ENCODE results near the gene FLVCR1.
"Not testable (repeated sequence)": the region's sequence is repeated elsewhere in the genome, so short reads cannot be mapped to it uniquely, and the experiment has no call there.

The FLVCR1 gene

GRCh38 chr1:212856755-212857154, 1.3 kb upstream of the FLVCR1 start:
- DNase-seq = no peak
- in situ Hi-C loops (cut with HindIII; ENCODE audit: low pct_ligation_motif_present, low pct_unique_long_range_greater_than_20kb, low sequenced_read_pairs) = no loop called here

GRCh38 chr1:212858461-212859265, 588 bp downstream of the FLVCR1 start:
- peak; percentile 35 for DNase-seq
- in situ Hi-C loops (cut with HindIII; ENCODE audit: low pct_ligation_motif_present, low pct_unique_long_range_greater_than_20kb, low sequenced_read_pairs) = no loop called here

DNA sequence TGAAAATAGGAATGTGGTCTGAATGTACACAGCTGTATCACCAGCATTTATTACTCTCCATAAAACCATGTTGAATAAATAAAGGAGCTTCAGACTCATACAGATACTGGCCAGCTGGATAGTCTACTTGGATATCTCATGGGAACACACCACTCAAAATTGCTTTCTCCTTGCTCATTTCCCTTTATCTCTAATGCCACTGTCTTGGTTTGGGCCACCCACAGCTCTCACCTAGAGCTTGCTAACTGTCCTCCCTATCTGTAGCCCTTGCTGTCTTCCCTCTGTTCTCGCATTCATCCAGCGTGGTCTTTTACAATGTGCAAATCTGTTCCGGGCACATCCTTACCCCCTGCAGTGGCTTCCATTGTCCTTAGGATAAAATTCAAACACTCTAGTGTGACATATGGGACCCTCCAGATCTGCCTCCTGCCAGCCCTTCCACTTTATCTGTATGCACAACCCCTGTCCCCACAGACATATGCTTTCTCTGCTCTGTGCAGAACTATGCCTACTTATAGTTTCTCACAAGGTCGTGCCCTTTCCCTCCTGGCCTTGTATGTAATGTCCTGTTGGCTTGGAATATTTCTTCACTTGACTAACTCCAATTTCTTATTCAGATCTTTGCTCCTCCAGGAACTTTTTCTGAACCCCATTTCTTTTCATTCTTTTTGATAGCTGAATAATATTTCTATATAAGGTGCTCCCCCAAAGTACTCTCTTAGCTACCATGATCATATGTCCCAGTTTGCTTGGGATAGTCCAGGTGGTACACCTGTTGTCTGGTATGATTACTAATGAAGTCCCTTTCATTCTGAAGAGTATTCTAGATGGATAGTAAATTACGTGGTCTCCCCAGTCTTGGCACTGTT, 2.9 kb downstream of the FLVCR1 start:
- DNase-seq = no peak
- in situ Hi-C loops (cut with HindIII; ENCODE audit: low pct_ligation_motif_present, low pct_unique_long_range_greater_than_20kb, low sequenced_read_pairs) = no loop called here

DNA sequence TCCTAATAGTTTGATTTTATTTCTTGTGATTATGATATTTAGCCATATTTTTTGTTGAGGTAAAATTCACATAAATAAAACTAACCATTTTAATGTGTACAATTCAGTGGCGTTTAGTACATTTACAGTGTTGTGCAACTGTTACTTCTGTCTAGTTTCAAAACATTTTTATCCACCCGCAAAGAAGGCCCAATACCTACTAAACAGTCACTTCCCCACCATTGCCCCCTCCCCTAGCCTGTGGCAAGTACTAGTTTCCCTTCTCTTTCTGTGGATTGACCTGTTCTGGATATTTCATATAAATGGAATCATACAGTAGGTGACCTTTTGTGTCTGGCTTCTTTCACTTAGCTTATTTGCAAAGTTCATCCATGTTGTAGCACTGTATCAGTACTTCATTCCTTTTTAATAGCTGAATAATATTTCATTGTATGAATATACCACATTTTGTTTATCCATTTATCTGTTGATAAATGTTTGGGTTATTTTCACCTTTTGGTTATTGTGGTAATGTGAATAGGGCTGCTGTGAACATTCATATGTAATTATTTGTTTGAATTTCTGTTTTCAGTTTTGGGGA, 4.1 kb downstream of the FLVCR1 start:
- no peak for DNase-seq
- in situ Hi-C loops (cut with HindIII; ENCODE audit: low pct_ligation_motif_present, low pct_unique_long_range_greater_than_20kb, low sequenced_read_pairs) = no loop called here

DNA sequence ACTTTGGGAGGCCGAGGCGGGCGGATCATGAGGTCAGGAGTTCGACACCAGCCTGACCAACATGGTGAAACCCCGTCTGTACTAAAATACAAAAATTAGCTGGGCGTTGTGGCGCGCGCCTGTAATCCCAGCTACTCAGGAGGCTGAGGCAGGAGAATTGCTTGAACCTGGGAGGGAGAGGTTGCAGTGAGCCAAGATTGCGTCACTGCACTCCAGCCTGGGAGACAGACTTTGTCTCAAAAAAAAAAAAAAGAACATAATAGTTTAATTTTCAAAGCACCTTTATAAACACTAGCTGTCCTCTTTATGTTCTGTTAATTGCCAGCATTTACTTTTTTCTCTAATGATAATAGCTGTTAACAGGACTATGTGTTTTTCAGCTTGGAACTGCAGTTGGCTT, 5.3 kb downstream of the FLVCR1 start:
- in situ Hi-C loops (cut with HindIII; ENCODE audit: low pct_ligation_motif_present, low pct_unique_long_range_greater_than_20kb, low sequenced_read_pairs); DNase-seq: not testable (repeated sequence)

GRCh38 chr1:212864201-212864600, 6.1 kb downstream of the FLVCR1 start:
- in situ Hi-C loops (cut with HindIII; ENCODE audit: low pct_ligation_motif_present, low pct_unique_long_range_greater_than_20kb, low sequenced_read_pairs) = no loop called here
- DNase-seq = no peak

DNA sequence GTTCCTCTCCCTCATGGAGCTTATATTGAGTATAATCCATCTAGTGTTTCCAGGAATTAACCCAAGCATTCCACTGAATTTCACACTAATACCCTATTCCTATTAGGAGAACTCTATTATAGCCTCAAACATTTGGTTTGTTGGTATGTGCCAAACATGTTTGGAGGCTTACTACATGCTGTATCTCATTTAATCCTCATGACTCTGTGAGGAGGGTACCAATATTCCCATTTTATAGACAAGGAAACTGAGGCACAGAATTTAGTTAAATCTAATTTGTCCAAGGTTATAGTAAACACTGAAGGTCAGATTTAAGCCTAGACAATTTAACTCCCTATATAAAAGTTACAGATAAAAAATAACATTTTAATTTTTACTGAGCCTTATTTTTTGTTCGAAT, 9.1 kb downstream of the FLVCR1 start:
- in situ Hi-C loops (cut with HindIII; ENCODE audit: low pct_ligation_motif_present, low pct_unique_long_range_greater_than_20kb, low sequenced_read_pairs) = no loop called here
- no peak for DNase-seq

GRCh38 chr1:212871976-212872375, 13.9 kb downstream of the FLVCR1 start:
- no peak for DNase-seq
- in situ Hi-C loops (cut with HindIII; ENCODE audit: low pct_ligation_motif_present, low pct_unique_long_range_greater_than_20kb, low sequenced_read_pairs) = no loop called here

GRCh38 chr1:212873518-212873917, 15.4 kb downstream of the FLVCR1 start:
- DNase-seq = no peak
- in situ Hi-C loops (cut with HindIII; ENCODE audit: low pct_ligation_motif_present, low pct_unique_long_range_greater_than_20kb, low sequenced_read_pairs) = no loop called here

GRCh38 chr1:212878418-212878817, 20.3 kb downstream of the FLVCR1 start:
- DNase-seq = no peak
- in situ Hi-C loops (cut with HindIII; ENCODE audit: low pct_ligation_motif_present, low pct_unique_long_range_greater_than_20kb, low sequenced_read_pairs) = no loop called here

- in situ Hi-C loops (cut with HindIII; ENCODE audit: low pct_ligation_motif_present, low pct_unique_long_range_greater_than_20kb, low sequenced_read_pairs) = no loop called here
- DNase-seq = no peak
Measured at GRCh38 chr1:212879947-212880690, 22.0 kb downstream of the FLVCR1 start.

DNA sequence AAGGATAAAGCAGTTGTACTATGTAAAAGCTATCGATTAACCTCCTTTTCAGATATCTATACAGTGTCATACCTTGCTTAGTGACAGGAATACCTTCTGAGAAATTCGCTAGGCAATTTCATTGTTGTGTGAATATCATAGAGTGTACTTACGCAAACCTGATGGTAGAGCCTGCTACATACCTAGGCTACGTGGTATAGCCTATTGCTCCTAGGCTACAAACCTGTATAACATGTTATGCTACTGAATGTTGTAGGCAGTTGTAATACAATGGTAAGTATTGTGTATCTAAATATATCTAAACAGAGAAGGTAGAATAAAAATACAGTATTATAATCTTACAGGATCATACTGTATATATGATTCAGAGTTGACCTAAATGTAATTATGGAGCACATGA, 26.5 kb downstream of the FLVCR1 start:
- DNase-seq = no peak
- in situ Hi-C loops (cut with HindIII; ENCODE audit: low pct_ligation_motif_present, low pct_unique_long_range_greater_than_20kb, low sequenced_read_pairs) = no loop called here

DNA sequence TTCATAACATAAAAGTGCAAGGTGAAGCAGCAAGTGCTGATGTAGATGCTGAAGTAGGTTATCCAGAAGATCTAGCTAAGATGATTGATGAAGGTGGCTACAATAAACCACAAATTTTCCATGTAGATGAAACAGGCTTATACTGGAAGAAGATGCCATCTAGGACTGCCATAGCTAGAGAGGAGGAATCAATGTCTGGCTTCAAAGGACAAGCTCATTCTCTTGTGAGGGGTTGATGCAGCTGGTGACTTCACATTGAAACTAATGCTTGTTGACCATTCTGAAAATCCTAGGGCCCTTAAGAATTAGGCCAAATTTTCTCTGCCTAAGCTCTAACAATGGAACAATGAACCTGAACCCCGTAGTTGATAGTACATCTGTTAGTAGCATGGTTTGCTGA, 34.0 kb downstream of the FLVCR1 start:
- DNase-seq = no peak
- in situ Hi-C loops (cut with HindIII; ENCODE audit: low pct_ligation_motif_present, low pct_unique_long_range_greater_than_20kb, low sequenced_read_pairs) = no loop called here

- in situ Hi-C loops (cut with HindIII; ENCODE audit: low pct_ligation_motif_present, low pct_unique_long_range_greater_than_20kb, low sequenced_read_pairs) = no loop called here
- DNase-seq = no peak
Measured at GRCh38 chr1:212899845-212900244, 41.8 kb downstream of the FLVCR1 start.

DNA sequence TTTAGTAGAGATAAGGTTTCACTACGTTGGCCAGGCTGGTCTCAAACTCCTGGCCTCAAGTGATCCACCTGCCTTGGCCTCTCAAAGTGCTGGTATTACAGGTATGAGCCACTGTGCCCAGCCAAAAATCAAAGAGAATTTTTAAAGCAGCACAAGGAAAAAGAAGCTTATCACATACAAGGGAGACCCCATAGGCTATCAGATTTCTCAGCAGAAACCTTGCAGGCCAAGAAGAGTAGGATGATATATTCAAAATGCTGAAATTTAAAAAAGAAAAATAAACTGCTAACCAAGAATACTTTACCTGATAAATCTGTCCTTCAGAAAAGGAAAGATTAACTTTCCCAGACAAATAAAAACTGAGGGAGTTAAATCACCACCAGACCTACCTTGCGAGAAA, 43.2 kb downstream of the FLVCR1 start:
- no peak for DNase-seq
- in situ Hi-C loops (cut with HindIII; ENCODE audit: low pct_ligation_motif_present, low pct_unique_long_range_greater_than_20kb, low sequenced_read_pairs) = no loop called here

GRCh38 chr1:212902054-212902453, 44.0 kb downstream of the FLVCR1 start:
- in situ Hi-C loops (cut with HindIII; ENCODE audit: low pct_ligation_motif_present, low pct_unique_long_range_greater_than_20kb, low sequenced_read_pairs) = no loop called here
- no peak for DNase-seq

DNA sequence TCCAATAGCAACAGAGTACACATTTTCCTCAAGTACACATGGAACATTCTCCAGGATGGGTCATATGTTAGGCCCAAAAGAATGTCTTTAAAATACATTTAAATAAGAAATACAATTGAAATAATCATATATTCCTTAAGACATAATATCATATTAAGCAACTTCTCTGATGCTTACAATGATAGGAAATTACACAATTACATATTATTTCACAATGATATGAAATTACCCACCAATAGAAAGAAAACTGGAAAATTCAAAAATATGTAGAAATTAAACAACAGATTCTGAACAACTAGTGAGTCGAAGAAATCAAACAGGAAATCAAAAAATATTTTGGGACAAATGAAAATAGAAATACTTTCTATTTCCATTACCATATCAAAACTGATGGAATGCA, 45.6 kb downstream of the FLVCR1 start:
- DNase-seq = no peak
- in situ Hi-C loops (cut with HindIII; ENCODE audit: low pct_ligation_motif_present, low pct_unique_long_range_greater_than_20kb, low sequenced_read_pairs) = no loop called here

DNA sequence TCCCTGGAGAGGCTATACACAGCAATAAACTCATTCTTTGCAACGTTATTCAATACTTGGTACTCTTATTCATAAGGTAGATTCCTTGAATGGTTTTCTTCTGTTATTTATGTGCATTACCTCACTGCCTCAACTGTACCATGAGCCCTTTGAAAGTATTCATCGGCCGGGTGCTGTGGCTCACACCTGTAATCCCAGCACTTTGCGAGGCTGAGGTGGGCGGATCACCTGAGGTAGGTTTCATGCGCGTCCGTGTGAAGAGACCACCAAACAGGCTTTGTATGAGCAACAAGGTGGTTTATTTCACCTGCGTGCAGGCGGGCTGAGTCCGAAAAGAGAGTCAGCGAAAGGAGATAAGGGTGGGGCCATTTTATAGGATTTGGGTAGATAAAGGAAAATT, 50.0 kb downstream of the FLVCR1 start:
- in situ Hi-C loops (cut with HindIII; ENCODE audit: low pct_ligation_motif_present, low pct_unique_long_range_greater_than_20kb, low sequenced_read_pairs); DNase-seq: not testable (repeated sequence)

GRCh38 chr1:212908971-212909370, 50.9 kb downstream of the FLVCR1 start:
- DNase-seq = no peak
- in situ Hi-C loops (cut with HindIII; ENCODE audit: low pct_ligation_motif_present, low pct_unique_long_range_greater_than_20kb, low sequenced_read_pairs) = no loop called here
